Effector CD4-positive, alpha-beta T cell (primary cell): ENCODE results near the gene ZNF277.

Experiments
- DNase-seq: peaks from one replicate; pipeline ENCODE4 v3.0.0-alpha.2; 2020

The ZNF277 gene

DNA sequence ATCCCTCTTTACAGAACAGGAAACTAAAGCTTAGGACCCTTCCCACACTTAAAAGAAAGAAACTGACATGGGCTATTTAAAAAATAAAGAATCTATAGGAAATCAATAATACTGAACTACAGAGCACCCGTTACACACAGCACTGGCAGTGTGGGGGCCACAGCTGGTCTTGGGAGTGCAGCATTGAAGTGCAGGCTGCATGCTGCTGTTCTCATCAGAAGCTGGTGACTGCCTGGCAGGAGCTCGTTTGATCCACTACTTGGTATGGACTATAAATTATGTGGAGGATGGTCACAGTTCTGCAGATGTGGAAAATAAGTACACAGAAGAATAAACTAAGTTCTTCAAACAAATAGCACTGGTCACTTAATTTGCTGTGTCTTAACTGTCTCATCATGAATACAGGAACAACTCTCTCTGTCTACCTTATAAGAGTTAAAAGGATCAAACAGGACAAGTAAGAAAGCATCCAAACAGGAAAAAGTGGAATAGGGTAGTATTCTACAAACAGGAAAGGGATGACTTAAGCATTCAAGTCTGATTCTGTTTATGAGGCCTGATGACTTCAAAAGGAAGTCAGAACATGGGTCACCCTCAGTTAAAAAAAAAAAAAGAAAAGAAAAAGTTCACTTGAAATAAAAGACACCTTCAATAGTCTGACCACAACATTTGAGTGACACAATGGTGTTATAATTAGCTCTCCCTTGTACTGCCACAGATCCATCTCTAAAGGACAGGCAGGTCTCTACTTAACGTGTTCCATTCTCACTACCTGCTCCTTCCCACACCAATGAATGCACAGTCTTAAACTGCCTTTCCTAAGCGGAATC is 21.3 kb upstream of the ZNF277 start:
- DNase-seq, result no peak

DNA sequence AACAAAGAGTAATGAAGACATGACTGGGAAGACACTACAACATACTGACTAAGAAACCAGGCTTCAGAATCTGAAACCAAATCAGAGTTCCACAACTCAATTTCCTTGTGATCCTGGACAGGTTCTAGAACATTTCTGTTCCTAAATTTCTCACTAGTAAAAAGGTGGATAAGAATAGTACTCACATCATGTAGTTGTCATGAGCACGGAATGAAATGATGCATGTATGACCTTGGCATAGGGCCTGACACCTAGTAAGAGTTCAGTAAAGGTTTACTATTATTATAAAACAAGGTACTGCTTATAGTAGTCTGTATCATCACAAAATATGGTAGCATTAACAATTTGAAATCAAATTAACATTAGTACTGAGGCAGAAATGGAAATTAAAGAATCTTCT is 20.2 kb upstream of the ZNF277 start:
- DNase-seq, result no peak

DNA sequence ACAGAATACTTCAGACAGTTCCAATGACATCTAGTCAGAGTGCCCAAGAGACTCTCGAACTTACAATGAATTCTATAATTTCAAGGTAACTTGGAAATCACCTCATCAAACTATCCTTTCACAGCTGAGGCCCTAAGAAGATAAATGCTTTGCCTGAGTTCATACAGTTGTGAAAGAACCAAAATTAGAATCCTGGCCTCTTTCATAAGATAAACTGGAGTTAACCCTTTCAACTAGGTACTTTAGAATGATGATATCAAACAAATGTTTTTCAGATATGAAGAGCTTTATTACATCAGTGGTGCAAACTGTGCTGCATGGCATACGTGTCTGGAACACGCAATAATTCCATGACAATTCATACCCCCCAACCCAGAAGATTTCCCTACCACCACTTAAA is 18.2 kb upstream of the ZNF277 start:
- no peak for DNase-seq

GRCh38 chr7:112189691-112190090 is 16.8 kb upstream of the ZNF277 start:
- DNase-seq, result no peak

- DNase-seq, result no peak
Measured at GRCh38 chr7:112190120-112190519, 16.4 kb upstream of the ZNF277 start.

DNA sequence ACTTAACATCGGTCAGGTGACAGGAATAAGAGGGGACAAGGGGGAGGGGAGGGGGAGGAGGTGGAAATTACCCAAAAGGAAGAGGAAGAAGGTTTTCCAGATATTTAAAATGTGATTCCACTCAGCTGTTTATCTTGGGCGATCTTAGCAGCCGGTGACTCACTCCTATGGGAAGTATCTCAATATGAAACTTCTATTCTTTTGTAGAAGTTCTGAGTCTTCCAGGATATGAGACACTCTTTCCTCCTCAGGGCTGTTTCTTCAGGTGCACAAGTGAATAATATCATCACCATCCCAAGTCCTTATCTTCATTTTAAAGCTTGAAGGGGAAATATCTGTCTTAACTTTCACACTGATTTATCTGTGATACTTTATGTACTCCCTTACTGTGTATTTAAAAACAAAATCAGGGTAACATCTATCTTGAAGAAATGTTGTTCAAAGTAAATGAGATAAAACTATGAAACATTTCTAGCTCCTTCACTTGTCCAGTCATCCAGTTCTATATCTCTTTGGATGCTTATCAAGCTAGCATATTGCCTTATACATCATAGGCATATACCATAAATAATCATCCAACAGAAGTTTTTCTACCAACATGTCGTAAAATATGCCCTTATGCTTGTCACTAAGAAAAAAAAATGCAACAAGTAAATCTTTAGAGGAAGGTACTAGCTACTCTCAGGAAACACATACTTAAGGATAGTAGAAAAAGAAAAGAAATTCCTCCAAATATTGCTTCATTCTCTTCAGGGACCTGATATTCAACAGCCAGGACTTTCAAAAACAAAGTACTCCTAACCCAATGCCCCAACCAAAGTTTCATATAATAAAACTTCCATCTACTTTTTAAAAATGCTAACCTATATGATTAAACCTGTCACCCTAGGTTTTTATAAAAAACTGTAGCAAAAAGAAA is 14.0 kb upstream of the ZNF277 start:
- DNase-seq, result no peak

DNA sequence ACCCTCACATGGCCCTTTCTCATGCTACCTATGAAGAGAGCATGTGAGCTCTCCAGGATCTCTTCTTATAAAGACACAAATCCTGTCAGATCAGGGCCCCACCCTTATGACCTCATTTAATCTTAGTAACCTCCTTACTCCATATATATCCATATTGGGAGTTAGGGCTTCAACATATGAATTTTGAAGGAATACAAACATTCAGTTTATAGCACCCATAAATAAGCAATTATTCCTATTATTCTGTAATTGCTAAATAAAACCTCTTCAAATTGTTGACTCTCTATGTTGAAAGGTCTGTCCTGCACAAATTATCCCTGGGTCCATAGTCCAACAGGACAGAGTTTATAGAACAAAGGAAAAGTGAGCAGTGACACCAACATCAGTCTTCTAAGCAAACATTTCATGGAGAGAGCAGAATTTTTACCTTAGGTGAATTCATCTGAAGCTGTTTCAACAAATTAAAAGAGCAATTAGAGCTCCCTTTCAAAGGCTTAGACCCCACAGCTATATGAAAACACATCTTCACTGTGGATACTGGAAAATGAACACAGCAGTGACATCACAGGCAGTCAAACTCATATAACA is 12.5 kb upstream of the ZNF277 start:
- no peak for DNase-seq

- no peak for DNase-seq
Measured at GRCh38 chr7:112195717-112196116, 10.8 kb upstream of the ZNF277 start.

GRCh38 chr7:112197322-112197721 is 9.2 kb upstream of the ZNF277 start:
- DNase-seq, result no peak

GRCh38 chr7:112199035-112199655 is 7.3 kb upstream of the ZNF277 start:
- no peak for DNase-seq

DNA sequence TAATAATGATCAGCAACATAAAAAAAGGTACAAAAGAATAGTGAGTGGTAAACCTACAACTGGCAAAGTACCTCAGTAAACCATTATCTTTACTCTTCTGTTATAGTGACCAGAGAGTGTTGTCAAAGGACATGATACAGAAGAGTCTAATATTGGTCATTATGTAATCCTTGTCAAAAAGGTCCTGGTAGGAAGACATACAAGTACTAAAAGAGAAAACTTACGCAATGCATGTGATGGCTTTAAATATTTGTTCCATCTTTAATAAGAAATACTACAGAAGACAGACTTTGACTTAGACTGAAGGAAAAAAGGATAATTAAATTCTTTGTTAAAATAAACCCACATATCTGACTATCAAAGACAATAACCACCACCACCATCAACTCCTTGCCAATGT is 6.8 kb upstream of the ZNF277 start:
- DNase-seq, result no peak

- DNase-seq, result no peak
Measured at GRCh38 chr7:112201411-112201810, 5.1 kb upstream of the ZNF277 start.

DNA sequence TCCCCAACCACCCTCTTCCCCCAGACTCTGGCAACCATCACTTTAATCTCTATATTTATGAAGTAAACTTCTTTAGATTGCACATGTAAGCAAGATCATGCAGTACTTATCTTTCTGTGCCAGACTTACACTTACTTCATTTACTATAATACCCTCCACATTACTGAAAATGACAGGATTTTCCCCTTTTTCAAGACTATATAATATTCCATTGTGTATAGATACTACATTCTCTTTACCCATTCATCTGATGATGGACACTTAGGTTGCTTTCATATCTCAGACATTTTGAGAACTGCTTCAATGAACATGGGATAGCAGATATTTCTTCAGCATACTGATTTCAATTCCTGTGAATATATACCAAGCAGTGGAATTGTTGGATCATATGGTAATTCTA is 4.7 kb upstream of the ZNF277 start:
- no peak for DNase-seq

- DNase-seq, result peak; percentile 26
Measured at GRCh38 chr7:112202816-112203215, 3.7 kb upstream of the ZNF277 start.

GRCh38 chr7:112203365-112203739 is 3.1 kb upstream of the ZNF277 start:
- DNase-seq, result no peak

GRCh38 chr7:112204499-112205342 is 1.8 kb upstream of the ZNF277 start:
- DNase-seq, result no peak

DNA sequence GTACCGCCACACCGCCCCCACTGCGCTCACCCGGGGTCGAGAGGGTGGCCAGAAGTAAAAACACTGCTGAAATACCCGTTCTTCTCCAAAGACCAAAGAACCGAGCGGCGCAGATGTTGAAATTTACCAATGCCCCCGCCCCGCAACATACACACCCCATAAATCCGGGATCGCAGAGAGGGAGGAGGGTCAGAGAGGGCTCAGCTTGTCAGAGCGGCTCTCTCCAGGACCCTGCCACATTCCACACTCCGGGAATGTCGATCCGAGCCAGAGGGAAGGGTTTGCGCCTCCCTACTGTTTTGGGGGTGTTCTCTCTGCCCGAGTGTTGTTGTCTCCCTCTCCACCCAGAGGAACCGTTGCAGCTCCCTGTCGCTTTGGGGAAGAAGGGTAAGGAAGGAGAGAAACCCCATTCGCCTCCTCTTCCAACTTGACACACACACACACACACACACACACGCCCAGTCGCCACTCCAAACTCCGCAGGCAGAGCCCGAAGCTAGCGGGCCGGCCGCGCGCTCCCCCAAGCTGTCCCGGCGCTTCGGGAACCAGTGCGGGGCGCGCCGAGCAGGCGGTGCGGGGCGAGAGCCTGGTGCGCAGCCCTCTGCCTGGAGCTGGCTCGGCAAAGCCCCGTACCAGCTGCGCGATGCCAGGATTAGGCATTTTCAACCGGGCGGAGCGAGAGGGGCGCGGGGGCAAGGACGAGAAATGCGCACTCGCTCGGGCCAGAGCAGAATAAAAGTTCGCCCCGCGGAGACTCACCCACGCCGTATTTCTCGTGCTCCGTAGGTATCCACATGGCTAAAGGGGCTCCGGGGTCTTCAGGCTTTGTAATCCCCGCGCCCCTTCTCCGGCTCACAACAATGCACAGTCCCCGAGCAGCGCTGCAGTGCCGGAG is 905 bp upstream of the ZNF277 start:
- peak; percentile 29 for DNase-seq

DNA sequence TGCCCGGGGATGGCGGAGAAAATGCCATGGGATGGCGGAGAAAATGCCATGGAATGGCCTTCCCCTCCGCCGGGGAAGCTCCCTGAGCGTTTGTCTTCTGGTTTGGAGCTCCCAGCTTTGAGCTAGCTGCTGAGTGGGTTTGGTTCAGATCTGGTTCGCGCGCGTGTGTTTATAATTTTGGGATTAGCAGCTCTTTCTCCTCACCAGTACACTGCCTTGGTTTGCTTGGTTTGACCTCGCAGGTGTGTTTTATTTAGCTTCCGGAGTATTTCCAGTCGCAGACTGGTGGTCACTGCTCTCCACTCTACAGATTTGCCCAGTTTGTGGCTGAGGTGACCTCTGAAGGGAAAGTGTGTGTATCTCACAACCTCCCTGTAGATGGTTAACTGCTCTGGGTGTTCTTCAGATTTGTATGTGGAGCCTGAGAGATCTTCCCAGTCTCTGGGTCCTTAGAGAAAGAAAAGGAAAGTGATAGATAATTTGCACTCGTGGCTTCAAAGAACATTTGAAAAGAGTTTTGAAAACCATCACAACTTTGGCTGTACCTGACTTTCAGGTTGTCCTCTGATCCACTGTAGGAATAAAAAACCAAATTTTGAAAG is 597 bp downstream of the ZNF277 start:
- no peak for DNase-seq

DNA sequence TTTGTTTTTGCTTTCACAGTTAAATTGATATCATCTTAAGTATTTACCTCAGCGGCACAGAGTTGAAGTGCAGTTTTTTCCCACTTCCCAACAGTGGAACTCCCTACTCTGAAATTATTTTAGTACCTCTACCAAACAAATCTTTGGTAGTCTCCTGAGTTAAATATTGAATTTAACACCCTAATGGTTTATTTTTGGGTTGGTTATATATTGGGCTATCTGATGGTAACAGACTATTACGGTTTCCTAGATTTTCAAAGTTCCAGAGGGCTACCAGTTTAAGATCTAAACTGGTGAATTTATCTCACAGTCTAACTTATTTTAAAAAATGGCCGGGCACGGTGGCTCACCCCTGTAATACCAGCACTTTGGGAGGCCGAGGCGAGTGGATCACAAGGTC is 1.3 kb downstream of the ZNF277 start:
- DNase-seq, result no peak

DNA sequence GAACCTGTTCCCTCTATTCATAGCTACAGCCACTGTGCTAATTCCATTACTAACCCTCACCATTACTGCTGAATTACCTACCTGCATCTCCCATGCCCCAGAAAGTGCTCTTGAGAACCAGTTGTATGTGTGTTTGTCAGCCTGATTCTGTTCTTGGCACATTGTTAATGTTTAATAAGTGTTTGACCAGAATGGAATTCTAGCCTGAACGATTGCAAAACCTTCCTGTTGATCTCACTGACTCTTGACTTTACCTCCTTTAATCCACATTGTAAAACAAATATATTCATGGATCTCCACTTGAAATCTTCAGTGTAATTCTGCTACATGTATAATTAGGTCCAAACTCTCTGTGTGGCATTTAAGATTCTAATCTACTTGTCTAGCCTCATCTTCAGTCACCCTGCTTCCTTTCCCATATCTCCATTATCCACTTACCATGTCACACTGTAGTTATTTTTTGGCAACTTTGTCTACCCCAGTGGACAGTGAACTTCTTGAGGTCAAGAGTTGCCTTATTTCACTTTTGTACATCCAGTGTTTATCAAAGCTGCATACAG is 4.9 kb downstream of the ZNF277 start:
- no peak for DNase-seq
